HEK293T (cell line): Measurements from ENCODE around the gene RSRC1.

Experiments
- FOXM1 ChIP-seq: fragments of 450-650 bp; IDR thresholded peaks from 2 replicates; pipeline ENCODE4 v1.6.1; 2017; ENCODE audit warnings: mild to moderate bottlenecking, borderline replicate concordance
- LEF1 ChIP-seq: fragments of 450-650 bp; IDR thresholded peaks from 2 replicates; pipeline ENCODE4 v1.6.1; 2017; ENCODE audit warnings: mild to moderate bottlenecking, borderline replicate concordance
- TARDBP ChIP-seq: fragments of 450-650 bp; IDR thresholded peaks from 2 replicates; pipeline ENCODE4 v1.6.1; 2016

GRCh38 chr3:158489181-158489580 is 379.3 kb downstream of the RSRC1 start:
- no peak for TF ChIP-seq FOXM1
- no peak for TF ChIP-seq LEF1
- no peak for TF ChIP-seq TARDBP
